ENCODE results near the gene RBM47. TPM values are rescaled to one million over a fixed set of nuclear protein-coding genes. Genes with fewer than 3 reads are reported as not detected.

RBM47 gene
- total RNA-seq, 3 donors from 2014 or later, result 66.6 to 151 (median 89.5) TPM

GRCh38 chr4:40380647-40381046 is 249.0 kb downstream of the RBM47 start:
- H3K9me3 ChIP-seq, result no peaks in the 10 kb centered on the region
- no peaks in the 10 kb centered on the region for H3K27me3 ChIP-seq
- no peaks in the 10 kb centered on the region for H3K36me3 ChIP-seq
- intact Hi-C loops (cut with DNase I; ENCODE audit: low total_unique reads), result no loop called here
- no peak for DNase-seq (ENCODE audit: low spot score in 2 of 2)
- H3K27ac ChIP-seq, result no peak overlapping the region
- H3K4me1 ChIP-seq, result no peaks in the 10 kb centered on the region
- TF ChIP-seq CTCF (IDR thresholded peaks at IDR 0.05) (no peak), POLR2A (IDR thresholded peaks at IDR 0.05) (no peak)
- no peak overlapping the region for H3K4me3 ChIP-seq

- no peak overlapping the region for H3K4me3 ChIP-seq
- DNase-seq (ENCODE audit: low spot score in 2 of 2), result no peak
- no peaks in the 10 kb centered on the region for H3K9me3 ChIP-seq
- no peaks in the 10 kb centered on the region for H3K4me1 ChIP-seq
- H3K36me3 ChIP-seq, result no peaks in the 10 kb centered on the region
- no peak for TF ChIP-seq POLR2A (IDR thresholded peaks at IDR 0.05)
- TF ChIP-seq CTCF (IDR thresholded peaks at IDR 0.05), result no peak
- TF ChIP-seq POLR2AphosphoS5 (IDR thresholded peaks at IDR 0.05), result no peak
- intact Hi-C loops (cut with DNase I; ENCODE audit: low total_unique reads), result no loop called here
- H3K27me3 ChIP-seq, result no peaks in the 10 kb centered on the region
- H3K27ac ChIP-seq, result no peak overlapping the region
Measured at GRCh38 chr4:40379248-40379647, 250.4 kb downstream of the RBM47 start.

GRCh38 chr4:40378619-40379018 is 251.0 kb downstream of the RBM47 start:
- TF ChIP-seq POLR2A (IDR thresholded peaks at IDR 0.05), result no peak
- TF ChIP-seq CTCF (IDR thresholded peaks at IDR 0.05), result no peak
- TF ChIP-seq POLR2AphosphoS5 (IDR thresholded peaks at IDR 0.05), result no peak
- Histone ChIP-seq H3K4me3 (no peak overlapping the region), H3K4me1 (no peaks in the 10 kb centered on the region), H3K27me3 (no peaks in the 10 kb centered on the region), H3K36me3 (no peaks in the 10 kb centered on the region), H3K9me3 (no peaks in the 10 kb centered on the region), H3K27ac (no peak overlapping the region)
- no peak for DNase-seq (ENCODE audit: low spot score in 2 of 2)
- intact Hi-C loops (cut with DNase I; ENCODE audit: low total_unique reads), result no loop called here

GRCh38 chr4:40377512-40378365 is 251.9 kb downstream of the RBM47 start:
- intact Hi-C loops (cut with DNase I; ENCODE audit: low total_unique reads), result no loop called here
- DNase-seq (ENCODE audit: low spot score in 2 of 2), result no peak
- Histone ChIP-seq H3K27me3 (no peaks in the 10 kb centered on the region), H3K27ac (peak overlapping the region in 1 of 2 donors; percentile 54), H3K36me3 (no peaks in the 10 kb centered on the region), H3K4me3 (no peak overlapping the region), H3K9me3 (no peaks in the 10 kb centered on the region), H3K4me1 (no peaks in the 10 kb centered on the region)
- TF ChIP-seq POLR2AphosphoS5 (IDR thresholded peaks at IDR 0.05), result no peak
- no peak for TF ChIP-seq CTCF (IDR thresholded peaks at IDR 0.05)
- no peak for TF ChIP-seq POLR2A (IDR thresholded peaks at IDR 0.05)

GRCh38 chr4:40375620-40376019 is 254.0 kb downstream of the RBM47 start:
- TF ChIP-seq POLR2A (IDR thresholded peaks at IDR 0.05) (no peak), POLR2AphosphoS5 (IDR thresholded peaks at IDR 0.05) (no peak), CTCF (IDR thresholded peaks at IDR 0.05) (no peak)
- intact Hi-C loops (cut with DNase I; ENCODE audit: low total_unique reads), result no loop called here
- no peak for DNase-seq (ENCODE audit: low spot score in 2 of 2)

More at GRCh38 chr4:40375620-40376019, 254.0 kb downstream of the RBM47 start:
- Histone ChIP-seq H3K4me1 (no peaks in the 10 kb centered on the region), H3K4me3 (no peak overlapping the region), H3K27ac (no peak overlapping the region), H3K36me3 (no peaks in the 10 kb centered on the region), H3K27me3 (no peaks in the 10 kb centered on the region), H3K9me3 (no peaks in the 10 kb centered on the region)
